RWPE1 (cell line): ENCODE data around the gene RALGDS.

ENCODE experiments used
- CTCF ChIA-PET: fragments of 350-600 bp; sonication (Branson Sonifier 250); formaldehyde crosslinking; extraction: SDS; loops from one replicate; lab custom pipeline; 2021; lab: Yijun Ruan, JAX
- POLR2A ChIA-PET: fragments of 400-600 bp; formaldehyde crosslinking; extraction: SDS; loops from one replicate; lab custom pipeline; 2020; ENCODE audit warnings: antibody characterized with exemption; ENCODE audit not compliant: low non-redundant PET; lab: Yijun Ruan, JAX
- DNase-seq: peaks from one replicate; pipeline ENCODE4 v3.0.0; 2012; ENCODE audit warnings: low spot score
- H3K27ac ChIP-seq: fragments of 450-650 bp; 2 replicates; pipeline ENCODE4 v1.5.1; 2017
- TF ChIP-seq, protein P1 (sequence below): fragments of 450-650 bp; conservative IDR thresholded peaks from 2 replicates; pipeline ENCODE4 v1.5.1; 2017; ENCODE audit warnings: low read depth, mild to moderate bottlenecking

The RALGDS gene

GRCh38 chr9:133137451-133138231, 16.6 kb upstream of the RALGDS start:
- no peak for DNase-seq
- TF ChIP-seq, protein P1, sequence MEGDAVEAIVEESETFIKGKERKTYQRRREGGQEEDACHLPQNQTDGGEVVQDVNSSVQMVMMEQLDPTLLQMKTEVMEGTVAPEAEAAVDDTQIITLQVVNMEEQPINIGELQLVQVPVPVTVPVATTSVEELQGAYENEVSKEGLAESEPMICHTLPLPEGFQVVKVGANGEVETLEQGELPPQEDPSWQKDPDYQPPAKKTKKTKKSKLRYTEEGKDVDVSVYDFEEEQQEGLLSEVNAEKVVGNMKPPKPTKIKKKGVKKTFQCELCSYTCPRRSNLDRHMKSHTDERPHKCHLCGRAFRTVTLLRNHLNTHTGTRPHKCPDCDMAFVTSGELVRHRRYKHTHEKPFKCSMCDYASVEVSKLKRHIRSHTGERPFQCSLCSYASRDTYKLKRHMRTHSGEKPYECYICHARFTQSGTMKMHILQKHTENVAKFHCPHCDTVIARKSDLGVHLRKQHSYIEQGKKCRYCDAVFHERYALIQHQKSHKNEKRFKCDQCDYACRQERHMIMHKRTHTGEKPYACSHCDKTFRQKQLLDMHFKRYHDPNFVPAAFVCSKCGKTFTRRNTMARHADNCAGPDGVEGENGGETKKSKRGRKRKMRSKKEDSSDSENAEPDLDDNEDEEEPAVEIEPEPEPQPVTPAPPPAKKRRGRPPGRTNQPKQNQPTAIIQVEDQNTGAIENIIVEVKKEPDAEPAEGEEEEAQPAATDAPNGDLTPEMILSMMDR: no peak
- ChIA-PET CTCF (interaction anchor here (0.7 to 3.1 kb wide), 4 partner anchors 9 to 116 kb away, joined by 3 to 19 read pairs (median 5); no protein-coding TSS in a partner anchor), POLR2A (no interaction called here)
- peak overlapping the region; percentile 95 for H3K27ac ChIP-seq

GRCh38 chr9:133135146-133135745, 14.2 kb upstream of the RALGDS start:
- DNase-seq: peak; percentile 100
- ChIA-PET POLR2A (interaction anchor here (1.1 kb wide), 1 partner anchor 14 kb away, joined by 6 read pairs; no protein-coding TSS in a partner anchor), CTCF (interaction anchor here (0.9 to 3.1 kb wide), 4 partner anchors 9 to 87 kb away, joined by 3 to 34 read pairs (median 12); no protein-coding TSS in a partner anchor)
- TF ChIP-seq, protein P1: no peak
- H3K27ac ChIP-seq: peak overlapping the region; percentile 95

- ChIA-PET CTCF (interaction anchor here (0.6 to 3.1 kb wide), 7 partner anchors 9 to 86 kb away, joined by 3 to 34 read pairs (median 17); no protein-coding TSS in a partner anchor), POLR2A (interaction anchor here (1.0 to 1.1 kb wide), 2 partner anchors 13 to 15 kb away, joined by 3 to 6 read pairs; no protein-coding TSS in a partner anchor)
- TF ChIP-seq, protein P1: no peak
- peak overlapping the region; percentile 95 for H3K27ac ChIP-seq
- no peak for DNase-seq
Measured at GRCh38 chr9:133134388-133135145, 13.5 kb upstream of the RALGDS start.

GRCh38 chr9:133133681-133134387, 12.8 kb upstream of the RALGDS start:
- peak; percentile 99 for DNase-seq
- TF ChIP-seq, protein P1: no peak
- ChIA-PET CTCF (interaction anchor here (0.5 to 2.6 kb wide), 8 partner anchors 10 to 32 kb away, joined by 3 to 23 read pairs (median 4); no protein-coding TSS in a partner anchor), POLR2A (interaction anchor here (1.0 kb wide), 1 partner anchor 14 kb away, joined by 3 read pairs; no protein-coding TSS in a partner anchor)
- H3K27ac ChIP-seq: peak overlapping the region; percentile 95

GRCh38 chr9:133132174-133132573, 11.1 kb upstream of the RALGDS start:
- TF ChIP-seq, protein P1: no peak
- ChIA-PET CTCF (interaction anchor here (0.6 to 2.6 kb wide), 3 partner anchors 12 to 99 kb away, joined by 3 to 23 read pairs (median 17); no protein-coding TSS in a partner anchor), POLR2A (no interaction called here)
- DNase-seq: no peak
- peak overlapping the region; percentile 3; the same call in 1 of the 2 replicates for H3K27ac ChIP-seq
